HepG2 (cell line): Measurements from ENCODE around the gene TTLL11.

Source experiments
- EP300 ChIP-seq, 3 experiments: sonication (generic) in 1 of 3; formaldehyde crosslinking in 1 of 3; IDR thresholded peaks; 2 replicates each; pipeline versions ENCODE4 v1.5.1 to v1.6.1; 2011 to 2020; ENCODE audit warnings: low read depth in 2 of 3, low read length in 2 of 3, borderline replicate concordance in 1 of 3, improper control_type of control experiment in 1 of 3, mild to moderate bottlenecking in 1 of 3, missing genetic modification reagents in 1 of 3, moderate library complexity in 1 of 3
- NCOA1 ChIP-seq: sonication (generic); formaldehyde crosslinking; IDR thresholded peaks from 2 replicates; pipeline ENCODE4 v1.9.0; 2021; ENCODE audit warnings: missing genetic modification reagents
- PHF5A ChIP-seq: IDR thresholded peaks from one replicate; pipeline ENCODE4 v1.6.1; 2018; ENCODE audit warnings: low read depth, missing genetic modification reagents; ENCODE audit not compliant: unreplicated experiment
- POLR2AphosphoS5 ChIP-seq: IDR thresholded peaks from 2 replicates; pipeline ENCODE4 v1.6.1; 2012; ENCODE audit warnings: low read depth, low read length
- SMAD1 ChIP-seq: sonication (generic); formaldehyde crosslinking; IDR thresholded peaks from 2 replicates; pipeline ENCODE4 v1.4.0; 2020; ENCODE audit warnings: missing genetic modification reagents, low read depth, mild to moderate bottlenecking, borderline replicate concordance
- ZC3H4 ChIP-seq: sonication (generic); formaldehyde crosslinking; IDR thresholded peaks from 2 replicates; pipeline ENCODE4 v1.4.0; 2020; ENCODE audit warnings: missing genetic modification reagents, borderline replicate concordance
- ZNF274 ChIP-seq: sonication (generic); formaldehyde crosslinking; IDR thresholded peaks from 2 replicates; pipeline ENCODE4 v1.5.1; 2020; ENCODE audit warnings: mild to moderate bottlenecking, missing genetic modification reagents
- ZSCAN29 ChIP-seq: sonication (generic); formaldehyde crosslinking; conservative IDR thresholded peaks from 2 replicates; pipeline ENCODE4 v1.4.0; 2020; ENCODE audit warnings: mild to moderate bottlenecking, missing genetic modification reagents
- TF ChIP-seq, protein P1 (sequence below): sonication (generic); formaldehyde crosslinking; IDR thresholded peaks from 2 replicates; pipeline ENCODE4 v1.5.0; 2020; ENCODE audit warnings: mild to moderate bottlenecking, missing genetic modification reagents, moderate library complexity
- TF ChIP-seq, protein P2 (sequence below): sonication (generic); formaldehyde crosslinking; IDR thresholded peaks from 2 replicates; pipeline ENCODE4 v1.5.0; 2020; ENCODE audit warnings: mild to moderate bottlenecking, missing genetic modification reagents

DNA sequence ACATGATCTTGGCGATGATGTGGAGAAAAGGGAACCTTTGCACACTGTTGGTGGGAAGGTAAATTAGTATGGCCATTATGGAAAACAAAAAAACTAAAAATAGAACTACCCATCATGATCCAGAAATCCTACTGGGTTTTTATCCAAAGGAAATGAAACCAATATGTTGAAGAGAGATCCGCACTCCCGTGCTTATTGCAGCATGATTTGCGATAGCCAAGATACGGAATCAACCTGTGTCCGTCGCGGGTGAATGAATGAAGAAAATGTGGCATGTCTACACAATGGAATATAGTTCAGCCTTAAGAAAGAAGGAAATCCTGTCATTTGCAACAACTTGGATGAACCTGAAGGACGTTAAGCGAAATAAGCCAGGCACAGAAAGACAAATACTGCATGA is 84.5 kb downstream of the TTLL11 start:
- TF ChIP-seq, protein P1, sequence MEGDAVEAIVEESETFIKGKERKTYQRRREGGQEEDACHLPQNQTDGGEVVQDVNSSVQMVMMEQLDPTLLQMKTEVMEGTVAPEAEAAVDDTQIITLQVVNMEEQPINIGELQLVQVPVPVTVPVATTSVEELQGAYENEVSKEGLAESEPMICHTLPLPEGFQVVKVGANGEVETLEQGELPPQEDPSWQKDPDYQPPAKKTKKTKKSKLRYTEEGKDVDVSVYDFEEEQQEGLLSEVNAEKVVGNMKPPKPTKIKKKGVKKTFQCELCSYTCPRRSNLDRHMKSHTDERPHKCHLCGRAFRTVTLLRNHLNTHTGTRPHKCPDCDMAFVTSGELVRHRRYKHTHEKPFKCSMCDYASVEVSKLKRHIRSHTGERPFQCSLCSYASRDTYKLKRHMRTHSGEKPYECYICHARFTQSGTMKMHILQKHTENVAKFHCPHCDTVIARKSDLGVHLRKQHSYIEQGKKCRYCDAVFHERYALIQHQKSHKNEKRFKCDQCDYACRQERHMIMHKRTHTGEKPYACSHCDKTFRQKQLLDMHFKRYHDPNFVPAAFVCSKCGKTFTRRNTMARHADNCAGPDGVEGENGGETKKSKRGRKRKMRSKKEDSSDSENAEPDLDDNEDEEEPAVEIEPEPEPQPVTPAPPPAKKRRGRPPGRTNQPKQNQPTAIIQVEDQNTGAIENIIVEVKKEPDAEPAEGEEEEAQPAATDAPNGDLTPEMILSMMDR: no peak
- TF ChIP-seq PHF5A (CRISPR knock-in tag): no peak
- no peak for TF ChIP-seq EP300 (IDR thresholded peaks at IDR 0.05; ENCODE audit: low read depth in 2 of 2, low read length in 2 of 2)
- no peak for TF ChIP-seq EP300 (CRISPR knock-in tag; IDR thresholded peaks at IDR 0.05; ENCODE audit: borderline replicate concordance)
- TF ChIP-seq ZNF274 (CRISPR knock-in tag): no peak
- TF ChIP-seq POLR2AphosphoS5: no peak
- no peak for TF ChIP-seq ZC3H4 (CRISPR knock-in tag)
- TF ChIP-seq NCOA1: no peak
- no peak for TF ChIP-seq ZSCAN29 (CRISPR knock-in tag)
- TF ChIP-seq SMAD1: no peak
- TF ChIP-seq, protein P2, sequence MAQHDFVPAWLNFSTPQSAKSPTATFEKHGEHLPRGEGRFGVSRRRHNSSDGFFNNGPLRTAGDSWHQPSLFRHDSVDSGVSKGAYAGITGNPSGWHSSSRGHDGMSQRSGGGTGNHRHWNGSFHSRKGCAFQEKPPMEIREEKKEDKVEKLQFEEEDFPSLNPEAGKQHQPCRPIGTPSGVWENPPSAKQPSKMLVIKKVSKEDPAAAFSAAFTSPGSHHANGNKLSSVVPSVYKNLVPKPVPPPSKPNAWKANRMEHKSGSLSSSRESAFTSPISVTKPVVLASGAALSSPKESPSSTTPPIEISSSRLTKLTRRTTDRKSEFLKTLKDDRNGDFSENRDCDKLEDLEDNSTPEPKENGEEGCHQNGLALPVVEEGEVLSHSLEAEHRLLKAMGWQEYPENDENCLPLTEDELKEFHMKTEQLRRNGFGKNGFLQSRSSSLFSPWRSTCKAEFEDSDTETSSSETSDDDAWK: no peak
